ENCODE measurements around the gene C11orf98.

DNA sequence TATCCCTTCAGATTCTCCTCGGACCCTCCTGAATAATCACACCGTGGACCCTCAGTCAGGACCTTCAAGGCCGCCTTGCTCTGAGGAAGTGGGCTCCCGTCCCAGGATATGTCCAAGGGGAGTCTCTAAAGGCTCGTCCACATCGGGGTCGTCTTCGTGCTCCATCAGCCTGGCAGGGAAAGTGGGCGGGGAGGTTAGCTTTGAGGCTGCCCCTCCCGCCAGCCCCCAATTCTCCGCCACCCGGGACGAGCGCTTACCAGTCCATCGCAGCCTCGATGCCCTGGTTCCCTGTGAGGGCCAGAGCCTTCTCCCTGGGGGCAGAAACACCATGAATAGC is 13.4 kb upstream of the C11orf98 start:
- TF ChIP-seq, protein P1, sequence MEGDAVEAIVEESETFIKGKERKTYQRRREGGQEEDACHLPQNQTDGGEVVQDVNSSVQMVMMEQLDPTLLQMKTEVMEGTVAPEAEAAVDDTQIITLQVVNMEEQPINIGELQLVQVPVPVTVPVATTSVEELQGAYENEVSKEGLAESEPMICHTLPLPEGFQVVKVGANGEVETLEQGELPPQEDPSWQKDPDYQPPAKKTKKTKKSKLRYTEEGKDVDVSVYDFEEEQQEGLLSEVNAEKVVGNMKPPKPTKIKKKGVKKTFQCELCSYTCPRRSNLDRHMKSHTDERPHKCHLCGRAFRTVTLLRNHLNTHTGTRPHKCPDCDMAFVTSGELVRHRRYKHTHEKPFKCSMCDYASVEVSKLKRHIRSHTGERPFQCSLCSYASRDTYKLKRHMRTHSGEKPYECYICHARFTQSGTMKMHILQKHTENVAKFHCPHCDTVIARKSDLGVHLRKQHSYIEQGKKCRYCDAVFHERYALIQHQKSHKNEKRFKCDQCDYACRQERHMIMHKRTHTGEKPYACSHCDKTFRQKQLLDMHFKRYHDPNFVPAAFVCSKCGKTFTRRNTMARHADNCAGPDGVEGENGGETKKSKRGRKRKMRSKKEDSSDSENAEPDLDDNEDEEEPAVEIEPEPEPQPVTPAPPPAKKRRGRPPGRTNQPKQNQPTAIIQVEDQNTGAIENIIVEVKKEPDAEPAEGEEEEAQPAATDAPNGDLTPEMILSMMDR (IDR thresholded peaks at IDR 0.05), result no peak
- TF ChIP-seq POLR2A (IDR thresholded peaks at IDR 0.05) (no peak), EP300 (IDR thresholded peaks at IDR 0.05) (no peak)
